T-helper 2 cell treated with Interferon-gamma antibody and Interleukin-4, amounts not matched to agents 5 μg/mL and 100 μg/mL, for 36 hours (primary cell): ENCODE measurements around the gene SPHK2.
"Not testable (repeated sequence)": the region's sequence is repeated elsewhere in the genome, so short reads cannot be mapped to it uniquely, and the experiment has no call there.

ENCODE experiments used
- DNase-seq: peaks from one replicate; pipeline ENCODE4 v3.0.0; 2021; ENCODE audit warnings: low spot score
- H3K27ac Mint-ChIP-seq: one replicate; pipeline ENCODE4 v1.8.0; 2021; ENCODE audit warnings: mild to moderate bottlenecking, mixed read lengths
- H3K27me3 Mint-ChIP-seq: one replicate; pipeline ENCODE4 v1.8.0; 2021; ENCODE audit warnings: low read depth, mixed read lengths
- H3K36me3 Mint-ChIP-seq: one replicate; pipeline ENCODE4 v1.8.0; 2021; ENCODE audit warnings: low read depth, mixed read lengths
- H3K4me1 Mint-ChIP-seq: one replicate; pipeline ENCODE4 v1.8.0; 2021; ENCODE audit warnings: low read depth, mixed read lengths
- H3K4me3 Mint-ChIP-seq: one replicate; pipeline ENCODE4 v1.8.0; 2022; ENCODE audit warnings: mild to moderate bottlenecking, moderate library complexity, mixed read lengths
- H3K9me3 Mint-ChIP-seq: one replicate; pipeline ENCODE4 v1.8.0; 2021; ENCODE audit warnings: mixed read lengths

The SPHK2 gene

GRCh38 chr19:48618916-48619691, at the start of gene SPHK2, which contains the start of gene RPL18:
Gene SPHK2 (plus strand): TSS chr19:48619506. CDS start chr19:48620515, 1,009 bp downstream.
Gene RPL18 (minus strand): TSS chr19:48619178. CDS start chr19:48619143, 35 bp downstream.
- peak within 1 kb of the TSS; percentile 99 for H3K27ac Mint-ChIP-seq
- peaks cover 59% of the 10 kb centered on the region for H3K36me3 Mint-ChIP-seq
- DNase-seq = peak; percentile 98
- no peaks in the 10 kb centered on the region for H3K9me3 Mint-ChIP-seq
- H3K27me3 Mint-ChIP-seq = no peaks in the 10 kb centered on the region
- H3K4me3 Mint-ChIP-seq = peak within 1 kb of the TSS; percentile 97
- peaks cover 34% of the 10 kb centered on the region for H3K4me1 Mint-ChIP-seq

GRCh38 chr19:48569814-48570213, 49.5 kb upstream of the SPHK2 start:
- H3K9me3 Mint-ChIP-seq = no peaks in the 10 kb centered on the region
- peaks cover 3% of the 10 kb centered on the region for H3K27me3 Mint-ChIP-seq
- no peak overlapping the region for H3K4me3 Mint-ChIP-seq
- DNase-seq = no peak
- no peaks in the 10 kb centered on the region for H3K4me1 Mint-ChIP-seq
- no peaks in the 10 kb centered on the region for H3K36me3 Mint-ChIP-seq
- no peak overlapping the region for H3K27ac Mint-ChIP-seq

DNA sequence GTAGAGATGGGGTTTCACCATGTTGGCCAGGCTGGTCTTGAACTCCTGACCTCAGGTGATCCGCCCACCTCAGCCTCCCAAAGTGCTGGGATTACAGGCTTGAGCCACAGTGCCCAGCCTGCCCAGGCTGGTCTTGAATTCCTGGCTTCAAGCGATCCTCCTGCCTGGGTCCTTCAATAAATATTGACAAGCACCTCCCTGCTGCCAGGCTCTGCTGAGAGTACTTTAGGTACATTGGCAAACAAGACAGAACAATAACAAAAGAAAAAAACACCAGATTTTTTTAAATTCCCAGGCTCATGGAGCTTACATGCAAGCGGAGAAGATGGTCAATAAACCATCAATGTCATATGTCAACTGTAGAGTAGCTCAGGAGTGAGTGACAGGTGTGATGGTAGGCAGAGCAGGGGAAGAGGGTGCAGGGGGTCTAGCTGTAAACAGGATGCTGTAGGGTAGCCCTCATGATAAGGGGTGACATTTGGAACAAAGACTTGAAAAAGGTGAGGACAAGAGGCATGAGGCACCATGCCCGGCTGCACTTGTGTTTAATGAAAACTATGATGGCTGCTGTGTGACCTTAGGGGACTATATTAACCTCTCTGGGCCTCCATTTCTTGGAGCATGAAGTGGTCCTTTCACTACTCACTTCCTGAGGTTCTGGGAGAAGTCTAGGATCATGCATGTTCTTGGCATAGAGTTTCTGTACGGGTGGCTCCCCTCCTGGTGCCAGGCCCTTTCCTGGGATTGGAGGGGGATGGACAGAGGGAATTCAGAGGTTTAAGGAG, 47.7 kb upstream of the SPHK2 start:
- Mint-ChIP-seq H3K36me3 (no peaks in the 10 kb centered on the region), H3K27ac (no peak overlapping the region), H3K9me3 (no peaks in the 10 kb centered on the region), H3K4me1 (no peaks in the 10 kb centered on the region), H3K4me3 (no peak overlapping the region), H3K27me3 (peaks cover 3% of the 10 kb centered on the region)
- no peak for DNase-seq

DNA sequence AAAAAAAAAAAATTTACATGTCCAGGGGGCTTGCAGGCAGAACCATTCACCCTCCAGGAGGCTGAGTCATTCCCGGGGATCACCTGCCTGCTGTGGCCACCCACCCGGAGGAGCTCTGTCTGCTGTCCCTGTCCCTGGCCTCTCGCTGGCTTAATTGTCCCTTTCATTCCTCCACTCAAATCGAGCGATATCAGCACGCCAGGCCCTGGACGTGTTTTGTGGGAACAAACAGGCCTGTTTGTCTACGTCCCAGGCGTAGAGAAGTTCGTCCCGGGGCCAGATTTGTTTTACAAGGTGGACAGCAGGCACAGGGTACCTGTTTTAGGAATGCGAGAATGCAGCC, 46.2 kb upstream of the SPHK2 start:
- H3K4me3 Mint-ChIP-seq = no peak overlapping the region
- H3K4me1 Mint-ChIP-seq = no peaks in the 10 kb centered on the region
- H3K9me3 Mint-ChIP-seq = no peaks in the 10 kb centered on the region
- H3K36me3 Mint-ChIP-seq = no peaks in the 10 kb centered on the region
- peaks cover 3% of the 10 kb centered on the region for H3K27me3 Mint-ChIP-seq
- DNase-seq = no peak
- no peak overlapping the region for H3K27ac Mint-ChIP-seq

- no peaks in the 10 kb centered on the region for H3K9me3 Mint-ChIP-seq
- DNase-seq = no peak
- no peak overlapping the region for H3K4me3 Mint-ChIP-seq
- no peak overlapping the region for H3K27ac Mint-ChIP-seq
- H3K27me3 Mint-ChIP-seq = peaks cover 3% of the 10 kb centered on the region
- H3K36me3 Mint-ChIP-seq = no peaks in the 10 kb centered on the region
- H3K4me1 Mint-ChIP-seq = no peaks in the 10 kb centered on the region
Observed at GRCh38 chr19:48575931-48576622, 43.2 kb upstream of the SPHK2 start.

DNA sequence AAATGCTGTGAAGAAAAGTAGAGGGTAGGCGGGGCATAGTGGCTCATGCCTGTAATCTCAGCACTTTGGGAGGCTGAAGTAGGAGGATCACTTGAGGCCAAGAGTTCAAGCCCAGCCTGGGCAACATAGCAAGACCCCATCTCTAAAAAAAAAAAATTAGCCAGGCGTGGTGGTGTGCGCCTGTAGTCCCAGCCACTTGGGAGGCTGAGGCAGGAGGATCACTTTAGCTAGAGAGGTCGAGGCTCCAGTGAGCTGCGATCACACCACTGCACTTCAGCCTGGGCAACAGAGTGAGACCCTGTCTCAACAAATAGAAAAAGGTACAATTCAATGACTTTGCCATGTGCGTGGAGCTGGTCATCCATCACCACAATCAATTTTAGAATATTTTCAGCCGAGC, 41.4 kb upstream of the SPHK2 start:
- not testable (repeated sequence) for H3K9me3 Mint-ChIP-seq, H3K4me1 Mint-ChIP-seq, H3K36me3 Mint-ChIP-seq, H3K27me3 Mint-ChIP-seq, DNase-seq, H3K4me3 Mint-ChIP-seq, H3K27ac Mint-ChIP-seq

DNA sequence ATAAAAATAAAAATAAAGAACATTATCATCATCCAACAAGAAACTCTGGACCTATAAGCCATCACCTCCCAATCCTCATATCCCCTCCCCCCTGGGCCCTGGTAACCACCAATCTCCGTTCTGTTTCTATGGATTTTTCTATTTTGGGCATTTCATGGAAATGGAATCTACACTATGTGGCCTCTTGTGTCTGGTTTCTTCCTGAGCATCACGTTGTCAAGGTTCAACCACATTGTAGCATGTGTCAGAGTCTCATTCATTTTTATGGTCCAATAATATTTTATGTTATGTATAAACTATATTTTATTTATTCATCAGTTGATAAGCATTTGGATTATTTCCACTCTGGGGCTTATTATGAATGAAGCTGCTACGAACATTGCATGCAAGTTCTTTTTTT, 40.4 kb upstream of the SPHK2 start:
- H3K9me3 Mint-ChIP-seq = no peaks in the 10 kb centered on the region
- H3K27ac Mint-ChIP-seq = no peak overlapping the region
- no peak for DNase-seq
- no peak overlapping the region for H3K4me3 Mint-ChIP-seq
- H3K27me3 Mint-ChIP-seq = no peaks in the 10 kb centered on the region
- peaks cover under 1% of the 10 kb centered on the region for H3K4me1 Mint-ChIP-seq
- no peaks in the 10 kb centered on the region for H3K36me3 Mint-ChIP-seq

DNA sequence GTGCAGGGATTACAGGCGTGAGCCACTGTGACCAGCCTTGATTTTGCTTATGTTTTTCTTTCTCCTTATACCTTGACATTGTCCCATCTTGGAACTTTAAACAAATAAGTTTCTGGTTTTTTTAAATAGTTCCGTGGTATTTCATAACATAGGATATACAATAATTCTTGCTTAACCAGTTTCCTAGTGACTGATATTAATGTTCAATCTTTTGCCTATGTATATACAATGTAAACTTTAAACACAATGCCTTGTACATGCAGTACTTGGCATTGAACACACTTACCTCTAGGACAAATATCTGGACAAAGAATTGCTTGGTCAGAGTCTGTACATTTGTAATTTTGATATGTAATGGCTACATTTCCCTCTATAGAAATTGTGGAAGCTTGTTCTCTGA, 37.1 kb upstream of the SPHK2 start:
- no peak overlapping the region for H3K27ac Mint-ChIP-seq
- no peak overlapping the region for H3K4me3 Mint-ChIP-seq
- peaks cover 6% of the 10 kb centered on the region for H3K4me1 Mint-ChIP-seq
- H3K9me3 Mint-ChIP-seq = no peaks in the 10 kb centered on the region
- peaks cover 2% of the 10 kb centered on the region for H3K36me3 Mint-ChIP-seq
- H3K27me3 Mint-ChIP-seq = no peaks in the 10 kb centered on the region
- no peak for DNase-seq

DNA sequence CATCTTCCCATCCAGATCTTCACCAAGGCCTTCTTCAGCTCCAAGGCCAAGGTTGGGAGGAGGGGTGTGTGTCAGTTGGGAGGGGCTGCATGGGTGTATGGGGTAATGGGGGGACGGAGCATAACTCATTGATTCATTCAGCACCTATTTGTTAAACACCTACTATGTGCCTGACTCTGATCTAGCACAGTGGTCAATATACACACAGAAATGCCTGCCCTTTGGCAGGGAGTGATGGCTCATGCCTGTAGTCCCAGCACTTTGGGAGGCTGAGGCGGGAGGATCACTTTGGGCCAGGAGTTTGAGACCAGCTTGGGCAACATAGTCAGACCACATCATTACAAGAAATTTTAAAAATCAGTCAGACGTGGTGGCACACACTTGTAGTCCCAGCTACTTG, 31.9 kb upstream of the SPHK2 start:
- no peak for DNase-seq
- Mint-ChIP-seq H3K4me1 (peaks cover 18% of the 10 kb centered on the region), H3K27ac (no peak overlapping the region), H3K4me3 (no peak overlapping the region), H3K36me3 (peaks cover 2% of the 10 kb centered on the region), H3K9me3 (no peaks in the 10 kb centered on the region), H3K27me3 (peaks cover 3% of the 10 kb centered on the region)

DNA sequence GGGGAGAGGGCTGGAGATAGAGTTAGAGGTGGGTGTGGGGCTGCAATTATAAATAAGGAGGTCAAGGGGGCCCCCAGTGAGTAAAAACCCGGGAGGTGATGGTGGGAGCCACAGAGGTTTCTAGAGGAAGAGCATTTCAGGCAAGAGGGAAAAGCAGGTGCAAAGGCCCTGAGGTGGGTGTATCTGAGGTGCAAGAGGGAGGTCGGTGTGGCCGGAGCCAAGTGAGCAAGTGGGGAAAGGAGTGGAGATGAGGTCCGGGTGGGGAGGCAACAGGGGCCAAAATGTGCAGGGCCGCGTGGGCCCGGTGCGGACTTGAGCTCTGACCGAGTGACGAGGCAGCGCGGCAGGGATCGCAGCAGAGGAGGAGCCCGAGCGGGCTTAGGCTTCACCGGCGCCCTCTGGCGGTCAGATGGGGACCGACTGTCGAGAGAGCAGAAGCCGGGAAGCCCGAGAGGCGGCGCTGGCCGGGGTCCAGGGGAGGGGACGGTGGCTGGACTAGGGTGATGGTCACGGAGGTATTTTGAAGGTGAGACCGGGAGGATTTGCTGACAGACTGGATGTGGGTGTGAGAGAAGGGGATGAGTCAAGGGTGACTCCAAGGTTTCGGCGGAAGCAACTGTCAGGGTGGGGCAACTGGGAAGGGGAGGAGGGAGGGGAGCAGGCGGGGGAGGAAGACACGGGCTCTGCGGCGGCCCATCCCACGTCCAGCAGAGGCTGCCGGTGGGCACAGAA, 30.5 kb upstream of the SPHK2 start:
- Mint-ChIP-seq H3K9me3 (no peaks in the 10 kb centered on the region), H3K4me3 (peak overlapping the region; percentile 73), H3K36me3 (peaks cover 2% of the 10 kb centered on the region), H3K27ac (peak overlapping the region; percentile 83), H3K27me3 (peaks cover 3% of the 10 kb centered on the region), H3K4me1 (peaks cover 18% of the 10 kb centered on the region)
- DNase-seq = peak; percentile 86

DNA sequence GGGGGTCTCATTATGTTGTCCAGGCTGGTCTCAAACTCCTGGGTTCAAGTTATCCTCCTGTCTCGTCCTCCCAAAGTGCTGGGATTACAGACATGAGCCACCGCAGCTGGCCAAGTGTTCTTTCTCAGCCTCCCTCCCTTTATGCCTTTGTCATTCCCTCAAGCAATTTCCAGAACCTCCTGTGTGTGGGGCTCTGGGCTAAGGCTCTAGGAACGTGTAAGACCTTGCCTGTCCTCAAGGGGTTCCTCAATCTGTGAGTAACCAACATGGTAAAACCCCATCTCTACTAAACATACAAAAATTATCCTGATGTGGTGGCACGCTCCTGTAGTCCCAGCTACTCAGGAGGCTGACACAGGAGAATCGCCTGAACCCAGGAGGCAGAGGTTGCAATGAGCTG, 28.3 kb upstream of the SPHK2 start:
- no peak for DNase-seq
- peaks cover 3% of the 10 kb centered on the region for H3K27me3 Mint-ChIP-seq
- H3K4me1 Mint-ChIP-seq = peaks cover 14% of the 10 kb centered on the region
- no peak overlapping the region for H3K4me3 Mint-ChIP-seq
- H3K27ac Mint-ChIP-seq = peak overlapping the region; percentile 20
- no peaks in the 10 kb centered on the region for H3K36me3 Mint-ChIP-seq
- H3K9me3 Mint-ChIP-seq = no peaks in the 10 kb centered on the region

- peak overlapping the region; percentile 71 for H3K27ac Mint-ChIP-seq
- H3K27me3 Mint-ChIP-seq = no peaks in the 10 kb centered on the region
- peak overlapping the region; percentile 71 for H3K4me3 Mint-ChIP-seq
- DNase-seq = no peak
- no peaks in the 10 kb centered on the region for H3K9me3 Mint-ChIP-seq
- H3K36me3 Mint-ChIP-seq = no peaks in the 10 kb centered on the region
- peaks cover 6% of the 10 kb centered on the region for H3K4me1 Mint-ChIP-seq
Observed at GRCh38 chr19:48595171-48595570, 24.1 kb upstream of the SPHK2 start.

DNA sequence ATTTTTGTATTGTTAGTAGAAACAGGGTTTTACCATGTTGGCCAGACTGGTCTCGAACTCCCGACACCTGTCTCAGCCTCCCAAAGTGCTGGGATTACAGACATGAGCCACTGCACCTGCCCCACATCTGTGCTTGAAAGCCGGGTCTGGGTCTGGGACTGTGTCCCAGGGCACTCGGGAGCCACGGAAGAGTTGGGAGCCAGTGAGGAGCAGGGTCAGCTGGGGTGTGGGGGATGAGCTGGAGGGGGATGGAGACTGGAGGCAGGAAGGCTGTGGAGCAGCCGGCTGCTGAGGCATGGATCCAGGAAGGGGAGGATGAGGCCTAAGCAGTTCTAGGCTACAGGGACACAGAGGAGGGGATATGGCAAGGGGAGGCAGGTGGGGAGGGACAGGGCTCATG, 23.5 kb upstream of the SPHK2 start:
- peak overlapping the region; percentile 75 for H3K4me3 Mint-ChIP-seq

More for the DNA sequence above, 23.5 kb upstream of the SPHK2 start:
- H3K36me3 Mint-ChIP-seq = no peaks in the 10 kb centered on the region
- H3K4me1 Mint-ChIP-seq = peaks cover 6% of the 10 kb centered on the region
- no peaks in the 10 kb centered on the region for H3K9me3 Mint-ChIP-seq
- no peaks in the 10 kb centered on the region for H3K27me3 Mint-ChIP-seq
- peak overlapping the region; percentile 77 for H3K27ac Mint-ChIP-seq
- DNase-seq = no peak
